GM12891 (cell line): Measurements from ENCODE around the gene ANKS1B.

ENCODE experiments used
- POLR2A ChIP-seq: IDR thresholded peaks from 2 replicates; pipeline ENCODE4 v1.6.1; 2011; ENCODE audit warnings: low read depth, low read length, control low read depth
- POLR2AphosphoS5 ChIP-seq: IDR thresholded peaks from 2 replicates; pipeline ENCODE4 v1.6.1; 2011; ENCODE audit warnings: low read depth, low read length, control low read depth
- POU2F2 ChIP-seq: IDR thresholded peaks from 2 replicates; pipeline ENCODE4 v1.6.1; 2011; ENCODE audit warnings: low read depth, mild to moderate bottlenecking, control low read depth, low read length, moderate library complexity
- SPI1 ChIP-seq: IDR thresholded peaks from 2 replicates; pipeline ENCODE4 v1.6.1; 2011; ENCODE audit warnings: low read depth, low read length, control low read depth
- TAF1 ChIP-seq: IDR thresholded peaks from 2 replicates; pipeline ENCODE4 v1.6.1; 2011; ENCODE audit warnings: low read depth, low read length, control low read depth

DNA sequence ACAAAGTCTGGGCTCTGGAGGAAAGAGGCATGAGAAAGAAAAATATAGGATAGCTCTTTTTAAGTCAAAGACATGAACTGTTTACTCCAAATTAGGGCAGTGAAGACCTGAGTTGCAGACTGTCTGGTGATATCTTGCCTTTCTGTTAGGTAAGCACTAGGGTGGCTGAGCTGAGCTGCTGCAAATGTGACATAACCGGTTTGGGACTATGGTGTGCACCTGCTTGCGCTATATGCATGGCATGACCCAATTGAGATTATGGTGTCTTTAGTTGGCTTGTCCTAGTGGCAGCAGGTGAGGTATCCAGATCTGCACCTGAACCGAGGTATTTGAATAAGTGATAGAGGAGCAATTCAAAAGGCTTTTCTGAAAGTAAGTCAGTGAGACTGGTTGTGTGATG is 994.1 kb downstream of the ANKS1B start:
- TF ChIP-seq POLR2A, result no peak
- no peak for TF ChIP-seq TAF1
- no peak for TF ChIP-seq POU2F2
- no peak for TF ChIP-seq POLR2AphosphoS5
- no peak for TF ChIP-seq SPI1
